Measurements from ENCODE around the gene EVPLL.

- no peak for TF ChIP-seq RARB (CRISPR knock-in tag; IDR thresholded peaks at IDR 0.05)
- TF ChIP-seq PPARA (CRISPR knock-in tag; IDR thresholded peaks at IDR 0.05; ENCODE audit: borderline replicate concordance): no peak
- no peak for TF ChIP-seq CSDC2 (CRISPR knock-in tag; IDR thresholded peaks at IDR 0.05)
Observed at GRCh38 chr17:18377437-18378204, at the start of gene EVPLL.
